HepG2 (cell line): ENCODE measurements around the gene ATG5. TPM values are rescaled to one million over a fixed set of nuclear protein-coding genes. Genes with fewer than 3 reads are reported as not detected.

Source experiments
- AKAP8 ChIP-seq: sonication (generic); formaldehyde crosslinking; IDR thresholded peaks from 2 replicates; pipeline ENCODE4 v1.5.1; 2020; ENCODE audit warnings: mild to moderate bottlenecking, missing genetic modification reagents
- HHEX ChIP-seq: IDR thresholded peaks from 2 replicates; pipeline ENCODE4 v1.6.1; 2016; ENCODE audit warnings: control low read depth
- KLF6 ChIP-seq: IDR thresholded peaks from 2 replicates; pipeline ENCODE4 v1.8.0; 2016; ENCODE audit warnings: missing biosample characterization, missing genetic modification reagents
- PCBP1 ChIP-seq: fragments of 200-400 bp; formaldehyde crosslinking; IDR thresholded peaks from 2 replicates; pipeline ENCODE4 v1.6.1; 2017; ENCODE audit warnings: mild to moderate bottlenecking, low read depth, low read length, borderline replicate concordance
- RBAK ChIP-seq: sonication (generic); formaldehyde crosslinking; IDR thresholded peaks from 2 replicates; pipeline ENCODE4 v1.5.1; 2020; ENCODE audit warnings: mild to moderate bottlenecking, missing genetic modification reagents
- RORA ChIP-seq: sonication (generic); formaldehyde crosslinking; IDR thresholded peaks from 2 replicates; pipeline ENCODE4 v1.5.0; 2020; ENCODE audit warnings: mild to moderate bottlenecking, missing genetic modification reagents, moderate library complexity
- SSRP1 ChIP-seq: IDR thresholded peaks from 2 replicates; pipeline ENCODE4 v1.6.1; 2016; ENCODE audit warnings: control low read depth
- THYN1 ChIP-seq: sonication (generic); formaldehyde crosslinking; IDR thresholded peaks from 2 replicates; pipeline ENCODE4 v1.8.1; 2023; ENCODE audit warnings: low read depth, mild to moderate bottlenecking, moderate library complexity, missing genetic modification reagents, borderline replicate concordance
- ZBTB21 ChIP-seq: sonication (generic); formaldehyde crosslinking; IDR thresholded peaks from 2 replicates; pipeline ENCODE4 v1.4.0; 2020; ENCODE audit warnings: missing genetic modification reagents
- ZNF446 ChIP-seq: sonication (generic); formaldehyde crosslinking; IDR thresholded peaks from 2 replicates; pipeline ENCODE4 v1.5.0; 2020; ENCODE audit warnings: mild to moderate bottlenecking, missing genetic modification reagents
- ZNF841 ChIP-seq: sonication (generic); formaldehyde crosslinking; IDR thresholded peaks from 2 replicates; pipeline ENCODE4 v1.8.1; 2023; ENCODE audit warnings: missing genetic modification reagents, borderline replicate concordance
- ZSCAN9 ChIP-seq: IDR thresholded peaks from 2 replicates; pipeline ENCODE4 v1.6.1; 2016; ENCODE audit warnings: borderline replicate concordance
- polyA plus RNA-seq, 8 experiments: library from polyadenylated mRNA; depleted of rRNA in 3 of 8; stranded (reverse) in 7 of 8; unstranded in 1 of 8; fragments of >200 nt; fragmentation: Illumina TruSeq in 4 of 8; extraction: Trizol in 4 of 8; gene quantifications; 2 replicates each; pipeline versions ENCODE4 v1.2.1 to v1.2.3, GENCODE V29; 2011 to 2016; ENCODE audit warnings: low read depth in 4 of 8, missing spikeins in 1 of 8, mixed read lengths in 1 of 8; ENCODE audit not compliant: insufficient read depth in 1 of 8
- total RNA-seq, 5 experiments: library from RNA; depleted of rRNA; stranded (reverse); fragments of >200 nt; fragmentation: Illumina TruSeq; extraction: Trizol; gene quantifications; 2 replicates each; pipeline ENCODE4 v1.2.3, GENCODE V29; 2016; ENCODE audit warnings: low read depth in 1 of 5
- TF ChIP-seq, protein P1 (sequence below): sonication (generic); formaldehyde crosslinking; IDR thresholded peaks from 2 replicates; pipeline ENCODE4 v1.5.0; 2020; ENCODE audit warnings: mild to moderate bottlenecking, missing genetic modification reagents, borderline replicate concordance
- TF ChIP-seq, protein P2 (sequence below): IDR thresholded peaks from 2 replicates; pipeline ENCODE4 v1.6.1; 2016; ENCODE audit warnings: missing compliant biosample characterization, missing genetic modification reagents, borderline replicate concordance
- TF ChIP-seq, protein P3 (sequence below): sonication (generic); formaldehyde crosslinking; conservative IDR thresholded peaks from 2 replicates; pipeline ENCODE4 v1.8.0; 2022; ENCODE audit warnings: mild to moderate bottlenecking, moderate library complexity, missing genetic modification reagents
- TF ChIP-seq, protein P4 (sequence below): sonication (generic); formaldehyde crosslinking; IDR thresholded peaks from 2 replicates; pipeline ENCODE4 v1.8.0; 2022; ENCODE audit warnings: mild to moderate bottlenecking, missing genetic modification reagents, moderate library complexity
- TF ChIP-seq, protein P5 (sequence below): IDR thresholded peaks from 2 replicates; pipeline ENCODE4 v1.4.0; 2020; ENCODE audit warnings: mild to moderate bottlenecking, missing genetic modification reagents

ATG5 gene
- total and polyA plus RNA-seq, 2 of the 13 experiments (the other 11 are each of a cell fraction or from before 2014, with no cell fraction given): 21.3 to 48.0 TPM

DNA sequence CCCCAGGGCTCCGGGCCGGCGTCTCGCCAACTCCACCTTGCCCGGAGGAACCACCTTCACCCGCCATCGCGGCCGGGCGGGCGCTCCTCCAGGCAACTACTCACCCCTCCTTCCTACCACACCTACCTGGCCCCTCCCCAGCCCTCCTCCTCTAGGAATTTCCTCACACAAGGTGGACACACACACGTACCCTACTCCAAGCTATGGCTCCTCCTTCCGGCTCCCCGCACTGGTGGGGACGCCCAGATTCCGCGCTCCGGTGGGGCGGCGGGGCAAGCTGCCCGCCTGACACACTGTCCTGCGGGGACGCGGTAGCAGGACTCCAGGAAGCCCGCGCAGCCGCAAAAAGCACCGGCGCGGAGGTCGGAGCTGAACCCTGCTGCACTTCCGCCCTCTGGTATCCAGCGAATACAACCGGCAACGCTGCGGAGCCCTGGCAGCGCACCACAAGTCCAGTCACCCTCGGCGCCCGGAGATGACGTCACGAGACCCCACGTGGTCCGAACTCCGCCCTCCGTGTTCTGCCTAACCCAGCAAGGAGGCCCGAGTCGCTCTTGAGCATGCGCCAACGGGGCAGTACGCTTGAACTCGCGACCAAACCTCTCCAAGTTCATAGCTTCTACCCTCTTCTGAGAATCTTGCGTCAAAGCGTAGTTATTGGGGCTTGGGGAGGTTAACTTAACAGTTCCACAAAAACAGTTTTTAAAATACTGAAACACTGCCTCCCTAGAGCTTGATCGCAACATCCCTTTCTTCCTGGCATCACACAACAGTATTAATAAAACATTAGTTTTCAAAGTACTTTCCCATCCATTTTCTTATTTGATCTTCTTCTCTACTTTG lies at the start of gene ATG5 (continued):
- TF ChIP-seq, protein P1, sequence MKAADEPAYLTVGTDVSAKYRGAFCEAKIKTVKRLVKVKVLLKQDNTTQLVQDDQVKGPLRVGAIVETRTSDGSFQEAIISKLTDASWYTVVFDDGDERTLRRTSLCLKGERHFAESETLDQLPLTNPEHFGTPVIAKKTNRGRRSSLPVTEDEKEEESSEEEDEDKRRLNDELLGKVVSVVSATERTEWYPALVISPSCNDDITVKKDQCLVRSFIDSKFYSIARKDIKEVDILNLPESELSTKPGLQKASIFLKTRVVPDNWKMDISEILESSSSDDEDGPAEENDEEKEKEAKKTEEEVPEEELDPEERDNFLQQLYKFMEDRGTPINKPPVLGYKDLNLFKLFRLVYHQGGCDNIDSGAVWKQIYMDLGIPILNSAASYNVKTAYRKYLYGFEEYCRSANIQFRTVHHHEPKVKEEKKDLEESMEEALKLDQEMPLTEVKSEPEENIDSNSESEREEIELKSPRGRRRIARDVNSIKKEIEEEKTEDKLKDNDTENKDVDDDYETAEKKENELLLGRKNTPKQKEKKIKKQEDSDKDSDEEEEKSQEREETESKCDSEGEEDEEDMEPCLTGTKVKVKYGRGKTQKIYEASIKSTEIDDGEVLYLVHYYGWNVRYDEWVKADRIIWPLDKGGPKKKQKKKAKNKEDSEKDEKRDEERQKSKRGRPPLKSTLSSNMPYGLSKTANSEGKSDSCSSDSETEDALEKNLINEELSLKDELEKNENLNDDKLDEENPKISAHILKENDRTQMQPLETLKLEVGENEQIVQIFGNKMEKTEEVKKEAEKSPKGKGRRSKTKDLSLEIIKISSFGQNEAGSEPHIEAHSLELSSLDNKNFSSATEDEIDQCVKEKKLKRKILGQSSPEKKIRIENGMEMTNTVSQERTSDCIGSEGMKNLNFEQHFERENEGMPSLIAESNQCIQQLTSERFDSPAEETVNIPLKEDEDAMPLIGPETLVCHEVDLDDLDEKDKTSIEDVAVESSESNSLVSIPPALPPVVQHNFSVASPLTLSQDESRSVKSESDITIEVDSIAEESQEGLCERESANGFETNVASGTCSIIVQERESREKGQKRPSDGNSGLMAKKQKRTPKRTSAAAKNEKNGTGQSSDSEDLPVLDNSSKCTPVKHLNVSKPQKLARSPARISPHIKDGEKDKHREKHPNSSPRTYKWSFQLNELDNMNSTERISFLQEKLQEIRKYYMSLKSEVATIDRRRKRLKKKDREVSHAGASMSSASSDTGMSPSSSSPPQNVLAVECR: peak; percentile 96; the same call in 1 of the 2 replicates
- TF ChIP-seq SSRP1 (CRISPR knock-in tag) (no peak), HHEX (no peak), KLF6 (CRISPR knock-in tag) (no peak), RBAK (CRISPR knock-in tag) (no peak), ZNF446 (CRISPR knock-in tag) (no peak), ZNF841 (CRISPR knock-in tag) (no peak), RORA (CRISPR knock-in tag) (no peak), PCBP1 (peak; percentile 71; the same call in 1 of the 2 replicates), AKAP8 (CRISPR knock-in tag) (no peak), ZBTB21 (no peak), ZSCAN9 (CRISPR knock-in tag) (peak; percentile 85), THYN1 (no peak)
- TF ChIP-seq, protein P2, sequence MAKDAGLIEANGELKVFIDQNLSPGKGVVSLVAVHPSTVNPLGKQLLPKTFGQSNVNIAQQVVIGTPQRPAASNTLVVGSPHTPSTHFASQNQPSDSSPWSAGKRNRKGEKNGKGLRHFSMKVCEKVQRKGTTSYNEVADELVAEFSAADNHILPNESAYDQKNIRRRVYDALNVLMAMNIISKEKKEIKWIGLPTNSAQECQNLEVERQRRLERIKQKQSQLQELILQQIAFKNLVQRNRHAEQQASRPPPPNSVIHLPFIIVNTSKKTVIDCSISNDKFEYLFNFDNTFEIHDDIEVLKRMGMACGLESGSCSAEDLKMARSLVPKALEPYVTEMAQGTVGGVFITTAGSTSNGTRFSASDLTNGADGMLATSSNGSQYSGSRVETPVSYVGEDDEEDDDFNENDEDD (CRISPR knock-in tag): peak; percentile 34; the same call in 1 of the 2 replicates
- TF ChIP-seq, protein P3, sequence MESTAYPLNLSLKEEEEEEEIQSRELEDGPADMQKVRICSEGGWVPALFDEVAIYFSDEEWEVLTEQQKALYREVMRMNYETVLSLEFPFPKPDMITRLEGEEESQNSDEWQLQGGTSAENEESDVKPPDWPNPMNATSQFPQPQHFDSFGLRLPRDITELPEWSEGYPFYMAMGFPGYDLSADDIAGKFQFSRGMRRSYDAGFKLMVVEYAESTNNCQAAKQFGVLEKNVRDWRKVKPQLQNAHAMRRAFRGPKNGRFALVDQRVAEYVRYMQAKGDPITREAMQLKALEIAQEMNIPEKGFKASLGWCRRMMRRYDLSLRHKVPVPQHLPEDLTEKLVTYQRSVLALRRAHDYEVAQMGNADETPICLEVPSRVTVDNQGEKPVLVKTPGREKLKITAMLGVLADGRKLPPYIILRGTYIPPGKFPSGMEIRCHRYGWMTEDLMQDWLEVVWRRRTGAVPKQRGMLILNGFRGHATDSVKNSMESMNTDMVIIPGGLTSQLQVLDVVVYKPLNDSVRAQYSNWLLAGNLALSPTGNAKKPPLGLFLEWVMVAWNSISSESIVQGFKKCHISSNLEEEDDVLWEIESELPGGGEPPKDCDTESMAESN (CRISPR knock-in tag): peak; percentile 92
- TF ChIP-seq, protein P4, sequence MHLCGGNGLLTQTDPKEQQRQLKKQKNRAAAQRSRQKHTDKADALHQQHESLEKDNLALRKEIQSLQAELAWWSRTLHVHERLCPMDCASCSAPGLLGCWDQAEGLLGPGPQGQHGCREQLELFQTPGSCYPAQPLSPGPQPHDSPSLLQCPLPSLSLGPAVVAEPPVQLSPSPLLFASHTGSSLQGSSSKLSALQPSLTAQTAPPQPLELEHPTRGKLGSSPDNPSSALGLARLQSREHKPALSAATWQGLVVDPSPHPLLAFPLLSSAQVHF: no peak
- TF ChIP-seq, protein P5, sequence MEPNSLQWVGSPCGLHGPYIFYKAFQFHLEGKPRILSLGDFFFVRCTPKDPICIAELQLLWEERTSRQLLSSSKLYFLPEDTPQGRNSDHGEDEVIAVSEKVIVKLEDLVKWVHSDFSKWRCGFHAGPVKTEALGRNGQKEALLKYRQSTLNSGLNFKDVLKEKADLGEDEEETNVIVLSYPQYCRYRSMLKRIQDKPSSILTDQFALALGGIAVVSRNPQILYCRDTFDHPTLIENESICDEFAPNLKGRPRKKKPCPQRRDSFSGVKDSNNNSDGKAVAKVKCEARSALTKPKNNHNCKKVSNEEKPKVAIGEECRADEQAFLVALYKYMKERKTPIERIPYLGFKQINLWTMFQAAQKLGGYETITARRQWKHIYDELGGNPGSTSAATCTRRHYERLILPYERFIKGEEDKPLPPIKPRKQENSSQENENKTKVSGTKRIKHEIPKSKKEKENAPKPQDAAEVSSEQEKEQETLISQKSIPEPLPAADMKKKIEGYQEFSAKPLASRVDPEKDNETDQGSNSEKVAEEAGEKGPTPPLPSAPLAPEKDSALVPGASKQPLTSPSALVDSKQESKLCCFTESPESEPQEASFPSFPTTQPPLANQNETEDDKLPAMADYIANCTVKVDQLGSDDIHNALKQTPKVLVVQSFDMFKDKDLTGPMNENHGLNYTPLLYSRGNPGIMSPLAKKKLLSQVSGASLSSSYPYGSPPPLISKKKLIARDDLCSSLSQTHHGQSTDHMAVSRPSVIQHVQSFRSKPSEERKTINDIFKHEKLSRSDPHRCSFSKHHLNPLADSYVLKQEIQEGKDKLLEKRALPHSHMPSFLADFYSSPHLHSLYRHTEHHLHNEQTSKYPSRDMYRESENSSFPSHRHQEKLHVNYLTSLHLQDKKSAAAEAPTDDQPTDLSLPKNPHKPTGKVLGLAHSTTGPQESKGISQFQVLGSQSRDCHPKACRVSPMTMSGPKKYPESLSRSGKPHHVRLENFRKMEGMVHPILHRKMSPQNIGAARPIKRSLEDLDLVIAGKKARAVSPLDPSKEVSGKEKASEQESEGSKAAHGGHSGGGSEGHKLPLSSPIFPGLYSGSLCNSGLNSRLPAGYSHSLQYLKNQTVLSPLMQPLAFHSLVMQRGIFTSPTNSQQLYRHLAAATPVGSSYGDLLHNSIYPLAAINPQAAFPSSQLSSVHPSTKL: peak; percentile 64; the same call in 1 of the 2 replicates
